HepG2 (cell line): Measurements from ENCODE around the gene XRCC2. TPM values are rescaled to one million over a fixed set of nuclear protein-coding genes. Genes with fewer than 3 reads are reported as not detected.
"Not testable (repeated sequence)": the region's sequence is repeated elsewhere in the genome, so short reads cannot be mapped to it uniquely, and the experiment has no call there.

ENCODE experiments used
- ATAC-seq: fragments of 200-7000 bp; cut with Tn5 transposase; 3 replicates; pipeline ENCODE4 v1.9.1; 2020; ENCODE audit warnings: mild to moderate bottlenecking, moderate library complexity
- BruUV-seq: library from RNA; stranded (reverse); fragments of 400-500 nt; replicated peaks from 2 replicates; lab custom pipeline; 2021; lab: Mats Ljungman, UMichigan
- CTCF ChIA-PET: fragments of 300-600 bp; formaldehyde crosslinking; extraction: SDS; loops from one replicate; lab custom pipeline; 2021; ENCODE audit warnings: low total read pairs, inconsistent platforms, low intra/inter-chr PET ratio; lab: Yijun Ruan, JAX
- POLR2A ChIA-PET: fragments of 350-600 bp; sonication (Branson Sonifier 250); formaldehyde crosslinking; loops from one replicate; lab custom pipeline; 2020; ENCODE audit warnings: antibody characterized with exemption, inconsistent platforms; lab: Yijun Ruan, JAX
- DNase-seq: peaks from one replicate; pipeline ENCODE4 v3.0.0-alpha.2; 2015; ENCODE audit warnings: low spot score
- FAIRE-seq: peaks from 3 replicates; lab custom pipeline; 2011; peaks lifted over from hg19 to GRCh38; lab: Jason Lieb, UNC
- H2AFZ ChIP-seq: one replicate; pipeline ENCODE4 v1.6.1; 2011; ENCODE audit warnings: low read length, inconsistent platforms
- H3K27ac ChIP-seq: fragments of 300-600 bp; 3 replicates; pipeline ENCODE4 v1.8.0; 2011; ENCODE audit warnings: mixed run types, mild to moderate bottlenecking, mixed read lengths, low read length, inconsistent platforms; ENCODE audit not compliant: insufficient read depth; ENCODE audit errors: extremely low read length
- H3K27me3 ChIP-seq, 2 experiments: fragments of 200-600 bp in 1 of 2; 2 replicates in 1 of 2; 3 replicates in 1 of 2; pipeline versions ENCODE4 v1.6.0 to v1.8.0; 2011; ENCODE audit warnings: low read length in 2 of 2, mild to moderate bottlenecking in 2 of 2, moderate library complexity in 2 of 2, inconsistent platforms in 1 of 2; ENCODE audit not compliant: insufficient read depth in 2 of 2, control insufficient read depth in 1 of 2
- H3K36me3 ChIP-seq, 2 experiments: fragments of 200-600 bp in 1 of 2; replicated peaks in 1 of 2; 2 replicates in 1 of 2; 3 replicates in 1 of 2; pipeline versions ENCODE4 v1.5.1 to v1.8.0; 2011; ENCODE audit warnings: low read length in 2 of 2, inconsistent platforms in 1 of 2; ENCODE audit not compliant: insufficient read depth in 2 of 2, control insufficient read depth in 1 of 2
- H3K4me1 ChIP-seq: 2 replicates; pipeline ENCODE4 v1.5.1; 2012; ENCODE audit warnings: low read length, inconsistent platforms; ENCODE audit not compliant: insufficient read depth
- H3K4me2 ChIP-seq: 2 replicates; pipeline ENCODE4 v1.6.0; 2011; ENCODE audit warnings: low read depth, low read length, inconsistent platforms
- H3K4me3 ChIP-seq, 3 experiments: fragments of 200-600 bp in 1 of 3; sonication (generic), shearing (Covaris generic) in 1 of 3; replicated peaks in 1 of 3; 2 replicates each; pipeline ENCODE4 v1.5.1; 2011 to 2016; ENCODE audit warnings: low read length in 3 of 3, inconsistent platforms in 2 of 3, low read depth in 2 of 3, mild to moderate bottlenecking in 2 of 3, control low read depth in 1 of 3, mixed read lengths in 1 of 3; ENCODE audit not compliant: insufficient read depth in 1 of 3
- H3K79me2 ChIP-seq: one replicate; pipeline ENCODE4 v1.6.1; 2011; ENCODE audit warnings: low read length, inconsistent platforms; ENCODE audit not compliant: insufficient read depth
- H3K9ac ChIP-seq: 2 replicates; pipeline ENCODE4 v1.6.0; 2011; ENCODE audit warnings: mild to moderate bottlenecking, low read depth, low read length, inconsistent platforms; ENCODE audit not compliant: insufficient read depth
- H3K9me3 ChIP-seq: 2 replicates; pipeline ENCODE4 v1.5.1; 2012; ENCODE audit warnings: mild to moderate bottlenecking, low read length
- H4K20me1 ChIP-seq: 2 replicates; pipeline ENCODE4 v1.6.0; 2011; ENCODE audit warnings: inconsistent platforms, mild to moderate bottlenecking, low read length, moderate library complexity; ENCODE audit not compliant: insufficient read depth
- CBX2 ChIP-seq, 2 experiments: fragments of 200-600 bp in 1 of 2; sonication (generic); formaldehyde crosslinking in 1 of 2; IDR thresholded peaks; 2 replicates each; pipeline versions ENCODE4 v1.7.0 to v1.8.1; 2018 to 2022; ENCODE audit warnings: low read depth in 2 of 2, low read length in 1 of 2, mild to moderate bottlenecking in 1 of 2, missing genetic modification reagents in 1 of 2
- NCOA2 ChIP-seq: sonication (generic); formaldehyde crosslinking; IDR thresholded peaks from 2 replicates; pipeline ENCODE4 v1.8.0; 2022; ENCODE audit warnings: inconsistent platforms
- NKX3-1 ChIP-seq: sonication (generic); formaldehyde crosslinking; IDR thresholded peaks from 2 replicates; pipeline ENCODE4 v1.5.0; 2020; ENCODE audit warnings: missing genetic modification reagents
- SIN3A ChIP-seq: IDR thresholded peaks from 2 replicates; pipeline ENCODE4 v1.6.1; 2011; ENCODE audit warnings: low read depth, mild to moderate bottlenecking, control low read depth, low read length, borderline replicate concordance
- TCF7L2 ChIP-seq: IDR thresholded peaks from 2 replicates; pipeline ENCODE4 v1.6.1; 2011; ENCODE audit warnings: mild to moderate bottlenecking, low read depth, low read length, moderate library complexity
- TMF1 ChIP-seq: sonication (generic); formaldehyde crosslinking; IDR thresholded peaks from 2 replicates; pipeline ENCODE4 v1.8.1; 2022; ENCODE audit warnings: low read depth, missing genetic modification reagents
- ZSCAN21 ChIP-seq: sonication (generic); formaldehyde crosslinking; IDR thresholded peaks from 2 replicates; pipeline ENCODE4 v1.8.0; 2022; ENCODE audit warnings: mild to moderate bottlenecking, missing genetic modification reagents, moderate library complexity, borderline replicate concordance
- WGBS: methylation state at CpG from one replicate; pipeline ENCODE4 v1.1.6; 2017; ENCODE audit warnings: low lambda C conversion rate; 5-methylcytosine and 5-hydroxymethylcytosine counted together
- in situ Hi-C: cut with HindIII; loops from 2 replicates; pipeline ENCODE4 v1.10.0; 2017; ENCODE audit warnings: low pct_unique_long_range_greater_than_20kb; ENCODE audit not compliant: extremely low pct_ligation_motif_present
- intact Hi-C: fragments of 100-400 bp; cut with micrococcal nuclease; formaldehyde crosslinking; loops from one replicate; pipeline ENCODE4 v1.10.0; 2022; ENCODE audit not compliant: unreplicated experiment
- polyA plus RNA-seq, 8 experiments: library from polyadenylated mRNA; depleted of rRNA in 3 of 8; stranded (reverse) in 7 of 8; unstranded in 1 of 8; fragments of >200 nt; fragmentation: Illumina TruSeq in 4 of 8; extraction: Trizol in 4 of 8; gene quantifications; 2 replicates each; pipeline versions ENCODE4 v1.2.1 to v1.2.3, GENCODE V29; 2011 to 2016; ENCODE audit warnings: low read depth in 4 of 8, missing spikeins in 1 of 8, mixed read lengths in 1 of 8; ENCODE audit not compliant: insufficient read depth in 1 of 8
- total RNA-seq, 5 experiments: library from RNA; depleted of rRNA; stranded (reverse); fragments of >200 nt; fragmentation: Illumina TruSeq; extraction: Trizol; gene quantifications; 2 replicates each; pipeline ENCODE4 v1.2.3, GENCODE V29; 2016; ENCODE audit warnings: low read depth in 1 of 5

The XRCC2 gene
- total and polyA plus RNA-seq, 2 of the 13 experiments (the other 11 are each of a cell fraction or from before 2014, with no cell fraction given): 3.8 to 14.5 TPM

- no peak for TF ChIP-seq SIN3A
- no peak for TF ChIP-seq ZSCAN21 (CRISPR knock-in tag)
- no peak for TF ChIP-seq NKX3-1
- TF ChIP-seq CBX2 (IDR thresholded peaks at IDR 0.05; ENCODE audit: low read depth, low read length): no peak
- no peak for TF ChIP-seq CBX2 (CRISPR knock-in tag; IDR thresholded peaks at IDR 0.05; ENCODE audit: low read depth)
- TF ChIP-seq TMF1 (CRISPR knock-in tag): no peak
- TF ChIP-seq TCF7L2: no peak
- no peak for TF ChIP-seq NCOA2 (CRISPR knock-in tag)
Measured at GRCh38 chr7:152647009-152647408, 28.9 kb downstream of the XRCC2 start (continued).

GRCh38 chr7:152646579-152646978, 29.4 kb downstream of the XRCC2 start:
- BruUV-seq, H3K9me3 ChIP-seq, H2AFZ ChIP-seq, H3K27me3 ChIP-seq, intact Hi-C loops, CTCF ChIA-PET, ATAC-seq, POLR2A ChIA-PET, in situ Hi-C loops, H4K20me1 ChIP-seq, H3K4me3 ChIP-seq, H3K9ac ChIP-seq, DNase-seq, H3K79me2 ChIP-seq, H3K27ac ChIP-seq, H3K4me1 ChIP-seq, FAIRE-seq, H3K4me2 ChIP-seq: not testable (repeated sequence)
- WGBS: 99% methylated on average over 11 of the region's 11 CpGs
- peaks cover 0 to 21% of the 10 kb centered on the region in 2 experiments; a peak in 3 of 5 replicates for H3K36me3 ChIP-seq
